Measurements from ENCODE around the gene CTSS.
"Not testable (repeated sequence)": the region's sequence is repeated elsewhere in the genome, so short reads cannot be mapped to it uniquely, and the experiment has no call there.

Gene CTSS

DNA sequence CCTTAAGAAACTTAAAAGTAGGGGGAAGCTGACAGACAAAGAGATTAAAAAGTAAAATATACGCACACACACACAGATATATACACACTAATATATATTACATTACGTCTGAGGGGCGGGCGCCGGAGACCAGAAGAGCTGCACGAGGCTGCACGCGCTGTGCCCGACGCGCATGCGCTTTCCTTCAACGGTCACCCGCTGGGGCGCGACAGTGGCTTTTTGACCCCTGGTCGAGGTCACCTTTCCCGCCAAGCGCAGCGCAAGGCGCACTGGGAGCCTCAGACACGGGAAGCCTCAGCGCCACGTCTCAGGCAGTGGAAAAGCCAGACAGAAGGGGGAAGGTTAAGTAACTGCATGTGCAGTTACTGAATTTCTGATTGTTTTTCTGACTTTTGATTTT, 44.9 kb downstream of the CTSS start, which contains the start of gene HORMAD1:
Gene HORMAD1, minus strand, starts transcription at position 193 of the 400 bp plus-strand sequence. CDS start 1,390 bp downstream, outside the sequence.
- TF ChIP-seq EZH2 (IDR thresholded peaks at IDR 0.05; ENCODE audit: borderline replicate concordance, low read depth, low read length, severe bottlenecking) = no peak
- TF ChIP-seq, protein P1, sequence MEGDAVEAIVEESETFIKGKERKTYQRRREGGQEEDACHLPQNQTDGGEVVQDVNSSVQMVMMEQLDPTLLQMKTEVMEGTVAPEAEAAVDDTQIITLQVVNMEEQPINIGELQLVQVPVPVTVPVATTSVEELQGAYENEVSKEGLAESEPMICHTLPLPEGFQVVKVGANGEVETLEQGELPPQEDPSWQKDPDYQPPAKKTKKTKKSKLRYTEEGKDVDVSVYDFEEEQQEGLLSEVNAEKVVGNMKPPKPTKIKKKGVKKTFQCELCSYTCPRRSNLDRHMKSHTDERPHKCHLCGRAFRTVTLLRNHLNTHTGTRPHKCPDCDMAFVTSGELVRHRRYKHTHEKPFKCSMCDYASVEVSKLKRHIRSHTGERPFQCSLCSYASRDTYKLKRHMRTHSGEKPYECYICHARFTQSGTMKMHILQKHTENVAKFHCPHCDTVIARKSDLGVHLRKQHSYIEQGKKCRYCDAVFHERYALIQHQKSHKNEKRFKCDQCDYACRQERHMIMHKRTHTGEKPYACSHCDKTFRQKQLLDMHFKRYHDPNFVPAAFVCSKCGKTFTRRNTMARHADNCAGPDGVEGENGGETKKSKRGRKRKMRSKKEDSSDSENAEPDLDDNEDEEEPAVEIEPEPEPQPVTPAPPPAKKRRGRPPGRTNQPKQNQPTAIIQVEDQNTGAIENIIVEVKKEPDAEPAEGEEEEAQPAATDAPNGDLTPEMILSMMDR (IDR thresholded peaks at IDR 0.05; ENCODE audit: borderline replicate concordance, extremely low read depth, low read length, poor library complexity, severe bottlenecking) = no peak
- Histone ChIP-seq H3K79me2 (ENCODE audit: insufficient read depth, low read length) (no peaks in the 10 kb centered on the region), H3K4me1 (ENCODE audit: insufficient read depth, low read length) (no peaks in the 10 kb centered on the region), H3K27ac (ENCODE audit: low read length) (no peak within 1 kb of the TSS), H3K9ac (ENCODE audit: low read depth, low read length) (no peak within 1 kb of the TSS), H3K4me3 (ENCODE audit: low read depth in 1 of 2, low read length in 2 of 2) (no peak within 1 kb of the TSS), H3K9me3 (ENCODE audit: insufficient read depth, low read length, severe bottlenecking) (no peaks in the 10 kb centered on the region), H4K20me1 (ENCODE audit: insufficient read depth, low read length) (no peaks in the 10 kb centered on the region), H3K27me3 (ENCODE audit: insufficient read depth, low read length, poor library complexity) (no peaks in the 10 kb centered on the region), H3K4me2 (ENCODE audit: insufficient read depth, low read length) (no peak within 1 kb of the TSS), H2AFZ (ENCODE audit: low read depth, low read length) (no peak within 1 kb of the TSS), H3K36me3 (ENCODE audit: insufficient read depth, low read length) (no peaks in the 10 kb centered on the region)
- no peak for ATAC-seq (ENCODE audit: insufficient read depth, low read depth)
- no peak for DNase-seq

DNA sequence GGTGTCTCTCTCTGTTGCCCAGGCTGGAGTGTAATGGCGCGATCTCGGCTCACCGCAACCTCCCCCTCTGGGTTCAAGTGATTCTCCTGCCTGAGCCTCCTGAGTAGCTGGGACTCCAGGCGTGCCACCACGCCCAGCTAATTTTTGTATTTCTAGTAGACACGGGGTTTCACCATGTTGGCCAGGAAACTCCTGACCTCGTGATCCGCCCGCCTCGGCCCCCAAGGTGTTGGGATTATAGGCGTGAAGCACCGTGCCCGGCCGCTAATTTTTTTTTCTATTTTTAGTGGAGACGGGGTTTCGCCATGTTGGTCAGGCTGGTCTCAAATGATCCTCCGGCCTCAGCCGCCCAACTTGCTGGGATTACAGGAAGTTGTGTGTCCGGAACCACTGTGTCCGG, 45.5 kb downstream of the CTSS start:
- no peaks in the 10 kb centered on the region for H3K36me3 ChIP-seq (ENCODE audit: insufficient read depth, low read length)
- ATAC-seq (ENCODE audit: insufficient read depth, low read depth) (no peak), DNase-seq (no peak)
- no peaks in the 10 kb centered on the region for H4K20me1 ChIP-seq (ENCODE audit: insufficient read depth, low read length)
- H3K79me2 ChIP-seq (ENCODE audit: insufficient read depth, low read length) = no peaks in the 10 kb centered on the region
- H2AFZ ChIP-seq (ENCODE audit: low read depth, low read length) = no peak overlapping the region
- TF ChIP-seq, protein P1 (IDR thresholded peaks at IDR 0.05; ENCODE audit: borderline replicate concordance, extremely low read depth, low read length, poor library complexity, severe bottlenecking) = no peak
- no peak for TF ChIP-seq EZH2 (IDR thresholded peaks at IDR 0.05; ENCODE audit: borderline replicate concordance, low read depth, low read length, severe bottlenecking)
- H3K27me3 ChIP-seq (ENCODE audit: insufficient read depth, low read length, poor library complexity) = no peaks in the 10 kb centered on the region
- no peak overlapping the region for H3K4me3 ChIP-seq (ENCODE audit: low read depth in 1 of 2, low read length in 2 of 2)
- no peaks in the 10 kb centered on the region for H3K4me1 ChIP-seq (ENCODE audit: insufficient read depth, low read length)
- no peak overlapping the region for H3K27ac ChIP-seq (ENCODE audit: low read length)
- H3K9me3 ChIP-seq (ENCODE audit: insufficient read depth, low read length, severe bottlenecking) = no peaks in the 10 kb centered on the region
- no peak overlapping the region for H3K4me2 ChIP-seq (ENCODE audit: insufficient read depth, low read length)
- H3K9ac ChIP-seq (ENCODE audit: low read depth, low read length) = no peak overlapping the region

DNA sequence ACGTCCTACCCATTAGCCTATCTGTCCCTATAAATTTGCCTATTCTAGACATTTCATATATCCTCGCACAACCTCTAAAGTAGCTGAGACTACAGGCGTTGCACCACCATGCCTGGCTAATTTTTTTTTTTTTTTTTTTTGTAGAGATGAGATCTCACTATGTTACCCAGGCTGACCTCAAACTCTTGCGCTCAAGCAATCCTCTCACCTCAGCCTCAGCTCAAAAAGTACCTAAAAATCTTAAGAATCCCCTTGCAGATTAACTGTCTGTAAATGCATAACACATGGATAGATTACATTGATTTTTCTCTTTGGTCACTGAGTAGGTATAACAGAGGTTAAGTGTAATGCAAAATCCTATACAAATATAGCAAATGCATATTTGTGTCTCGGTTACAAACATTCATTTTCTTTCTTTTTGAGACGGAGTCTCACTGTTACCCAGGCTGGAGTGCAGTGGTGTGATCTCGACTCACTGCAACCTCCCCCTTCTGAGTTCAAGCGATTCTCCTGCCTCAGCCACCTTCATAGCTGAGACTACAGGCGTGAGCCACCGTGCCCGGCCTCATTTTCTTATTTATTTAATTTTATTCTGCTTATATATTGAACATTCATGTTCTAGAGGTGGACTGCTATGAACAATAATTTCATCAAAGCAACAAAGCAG, 47.2 kb downstream of the CTSS start:
- Histone ChIP-seq H2AFZ (ENCODE audit: low read depth, low read length) (no peak overlapping the region), H3K9ac (ENCODE audit: low read depth, low read length) (no peak overlapping the region), H3K4me1 (ENCODE audit: insufficient read depth, low read length) (no peaks in the 10 kb centered on the region), H3K4me2 (ENCODE audit: insufficient read depth, low read length) (no peak overlapping the region), H3K4me3 (ENCODE audit: low read depth in 1 of 2, low read length in 2 of 2) (no peak overlapping the region), H3K27ac (ENCODE audit: low read length) (no peak overlapping the region), H3K9me3 (ENCODE audit: insufficient read depth, low read length, severe bottlenecking) (no peaks in the 10 kb centered on the region), H3K27me3 (ENCODE audit: insufficient read depth, low read length, poor library complexity) (no peaks in the 10 kb centered on the region), H3K79me2 (ENCODE audit: insufficient read depth, low read length) (no peaks in the 10 kb centered on the region), H3K36me3 (ENCODE audit: insufficient read depth, low read length) (no peaks in the 10 kb centered on the region), H4K20me1 (ENCODE audit: insufficient read depth, low read length) (no peaks in the 10 kb centered on the region)
- DNase-seq = no peak
- ATAC-seq (ENCODE audit: insufficient read depth, low read depth) = no peak
- no peak for TF ChIP-seq EZH2 (IDR thresholded peaks at IDR 0.05; ENCODE audit: borderline replicate concordance, low read depth, low read length, severe bottlenecking)
- TF ChIP-seq, protein P1 (IDR thresholded peaks at IDR 0.05; ENCODE audit: borderline replicate concordance, extremely low read depth, low read length, poor library complexity, severe bottlenecking) = no peak

DNA sequence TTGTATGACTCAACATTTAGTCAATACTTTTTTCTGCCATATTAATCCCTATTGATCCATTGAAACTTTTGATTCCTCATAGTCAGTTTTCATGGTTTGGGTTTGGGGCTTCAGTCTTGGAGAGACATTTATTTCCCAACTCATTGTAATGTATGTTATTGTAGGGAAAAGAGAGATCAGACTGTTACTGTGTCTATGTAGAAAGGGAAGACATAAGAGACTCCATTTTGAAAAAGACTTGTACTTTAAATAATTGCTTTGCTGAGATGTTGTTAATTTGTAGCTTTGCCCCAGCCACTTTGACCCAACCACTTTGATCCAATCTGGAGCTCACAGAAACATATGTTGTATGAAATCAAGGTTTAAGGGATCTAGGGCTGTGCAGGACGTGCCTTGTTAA, 56.5 kb downstream of the CTSS start:
- not testable (repeated sequence) for ATAC-seq (ENCODE audit: insufficient read depth, low read depth); H3K36me3 ChIP-seq (ENCODE audit: insufficient read depth, low read length); DNase-seq; H3K4me3 ChIP-seq (ENCODE audit: low read depth in 1 of 2, low read length in 2 of 2); H4K20me1 ChIP-seq (ENCODE audit: insufficient read depth, low read length); H3K27me3 ChIP-seq (ENCODE audit: insufficient read depth, low read length, poor library complexity); H3K79me2 ChIP-seq (ENCODE audit: insufficient read depth, low read length); H3K9me3 ChIP-seq (ENCODE audit: insufficient read depth, low read length, severe bottlenecking); H3K27ac ChIP-seq (ENCODE audit: low read length); H2AFZ ChIP-seq (ENCODE audit: low read depth, low read length); H3K4me1 ChIP-seq (ENCODE audit: insufficient read depth, low read length); H3K9ac ChIP-seq (ENCODE audit: low read depth, low read length); H3K4me2 ChIP-seq (ENCODE audit: insufficient read depth, low read length)

Measured in DND-41 (cell line).